ENCODE measurements around the gene MRPL44. TPM values are rescaled to one million over a fixed set of nuclear protein-coding genes. Genes with fewer than 3 reads are reported as not detected.

Gene MRPL44
- total and polyA plus RNA-seq, 2 of the 13 experiments (the other 11 are each of a cell fraction or from before 2014, with no cell fraction given), result 38.4 to 78.0 TPM

DNA sequence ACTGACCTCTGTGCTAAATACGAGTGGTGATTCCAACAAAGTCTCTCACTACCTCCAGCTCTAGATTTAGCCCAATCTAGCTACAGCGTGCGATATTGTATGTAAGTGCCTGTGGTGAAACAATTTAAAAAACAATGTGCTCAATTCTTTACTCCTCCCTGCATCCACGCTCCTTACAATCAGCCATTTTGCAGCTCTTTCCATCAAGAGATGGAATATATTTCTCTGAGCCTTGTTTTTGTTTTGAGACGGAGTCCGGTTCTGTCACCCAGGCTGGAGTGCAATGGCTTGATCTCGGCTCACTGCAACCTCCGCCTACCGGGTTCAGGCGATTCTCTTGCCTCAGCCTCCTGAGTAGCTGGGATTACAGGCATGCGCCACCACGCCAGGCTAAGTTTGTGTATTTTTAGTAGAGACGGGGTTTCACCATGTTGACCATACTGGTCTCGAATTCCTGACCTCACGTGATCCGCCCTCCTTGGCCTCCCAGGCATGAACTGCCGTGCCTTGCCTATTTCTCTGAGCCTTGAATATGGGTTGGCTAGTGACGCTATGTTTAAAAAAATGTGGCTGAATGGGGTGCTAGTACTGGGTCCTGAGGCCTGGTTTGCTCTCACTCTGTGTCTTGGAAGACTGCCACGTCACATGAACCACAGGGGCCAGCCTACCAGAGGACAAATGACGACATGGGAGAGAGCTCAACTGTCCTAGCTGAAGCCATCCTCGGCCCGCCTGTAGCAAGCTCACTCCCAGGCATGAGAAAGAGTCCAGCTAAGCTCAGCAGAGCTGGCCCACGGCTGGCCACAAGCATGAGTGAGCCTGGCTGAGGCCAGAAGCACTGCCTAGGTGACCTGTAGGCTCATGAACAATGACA lies 26.9 kb upstream of the MRPL44 start (continued):
- TF ChIP-seq, protein P1, sequence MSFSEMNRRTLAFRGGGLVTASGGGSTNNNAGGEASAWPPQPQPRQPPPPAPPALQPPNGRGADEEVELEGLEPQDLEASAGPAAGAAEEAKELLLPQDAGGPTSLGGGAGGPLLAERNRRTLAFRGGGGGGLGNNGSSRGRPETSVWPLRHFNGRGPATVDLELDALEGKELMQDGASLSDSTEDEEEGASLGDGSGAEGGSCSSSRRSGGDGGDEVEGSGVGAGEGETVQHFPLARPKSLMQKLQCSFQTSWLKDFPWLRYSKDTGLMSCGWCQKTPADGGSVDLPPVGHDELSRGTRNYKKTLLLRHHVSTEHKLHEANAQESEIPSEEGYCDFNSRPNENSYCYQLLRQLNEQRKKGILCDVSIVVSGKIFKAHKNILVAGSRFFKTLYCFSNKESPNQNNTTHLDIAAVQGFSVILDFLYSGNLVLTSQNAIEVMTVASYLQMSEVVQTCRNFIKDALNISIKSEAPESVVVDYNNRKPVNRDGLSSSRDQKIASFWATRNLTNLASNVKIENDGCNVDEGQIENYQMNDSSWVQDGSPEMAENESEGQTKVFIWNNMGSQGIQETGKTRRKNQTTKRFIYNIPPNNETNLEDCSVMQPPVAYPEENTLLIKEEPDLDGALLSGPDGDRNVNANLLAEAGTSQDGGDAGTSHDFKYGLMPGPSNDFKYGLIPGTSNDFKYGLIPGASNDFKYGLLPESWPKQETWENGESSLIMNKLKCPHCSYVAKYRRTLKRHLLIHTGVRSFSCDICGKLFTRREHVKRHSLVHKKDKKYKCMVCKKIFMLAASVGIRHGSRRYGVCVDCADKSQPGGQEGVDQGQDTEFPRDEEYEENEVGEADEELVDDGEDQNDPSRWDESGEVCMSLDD (CRISPR knock-in tag; IDR thresholded peaks at IDR 0.05; ENCODE audit: borderline replicate concordance), result peak; percentile 90; the same call in 1 of the 2 replicates
- TF ChIP-seq MYNN (CRISPR knock-in tag; IDR thresholded peaks at IDR 0.05; ENCODE audit: low read depth) (peak; percentile 72; the same call in 1 of the 2 replicates), ZNF101 (CRISPR knock-in tag; IDR thresholded peaks at IDR 0.05; ENCODE audit: borderline replicate concordance, low read depth) (no peak), ZNF839 (CRISPR knock-in tag; IDR thresholded peaks at IDR 0.05; ENCODE audit: borderline replicate concordance) (peak; percentile 73; the same call in 1 of the 2 replicates), ZHX1 (CRISPR knock-in tag; IDR thresholded peaks at IDR 0.05; ENCODE audit: low read depth) (peak; percentile 97), ZNF34 (CRISPR knock-in tag; IDR thresholded peaks at IDR 0.05; ENCODE audit: borderline replicate concordance) (peak; percentile 86; the same call in 1 of the 2 replicates), ZNF292 (CRISPR knock-in tag; IDR thresholded peaks at IDR 0.05; ENCODE audit: borderline replicate concordance, low read depth) (peak; percentile 95), KLF16 (CRISPR knock-in tag; IDR thresholded peaks at IDR 0.05) (peak in 1 of 2 experiments; percentile 75; a peak in 1 of 4 replicates), UBTF (CRISPR knock-in tag; IDR thresholded peaks at IDR 0.05) (peak; percentile 89), RELA (CRISPR knock-in tag; IDR thresholded peaks at IDR 0.05) (0 out of 2 replicates have a peak, but pooled peaks have one; percentile 13), MXD4 (CRISPR knock-in tag; IDR thresholded peaks at IDR 0.05) (peak; percentile 71), LRRFIP1 (CRISPR knock-in tag; conservative IDR thresholded peaks at IDR 0.05) (no peak), DMAP1 (CRISPR knock-in tag; IDR thresholded peaks at IDR 0.05) (peak; percentile 95)
- TF ChIP-seq, protein P2, sequence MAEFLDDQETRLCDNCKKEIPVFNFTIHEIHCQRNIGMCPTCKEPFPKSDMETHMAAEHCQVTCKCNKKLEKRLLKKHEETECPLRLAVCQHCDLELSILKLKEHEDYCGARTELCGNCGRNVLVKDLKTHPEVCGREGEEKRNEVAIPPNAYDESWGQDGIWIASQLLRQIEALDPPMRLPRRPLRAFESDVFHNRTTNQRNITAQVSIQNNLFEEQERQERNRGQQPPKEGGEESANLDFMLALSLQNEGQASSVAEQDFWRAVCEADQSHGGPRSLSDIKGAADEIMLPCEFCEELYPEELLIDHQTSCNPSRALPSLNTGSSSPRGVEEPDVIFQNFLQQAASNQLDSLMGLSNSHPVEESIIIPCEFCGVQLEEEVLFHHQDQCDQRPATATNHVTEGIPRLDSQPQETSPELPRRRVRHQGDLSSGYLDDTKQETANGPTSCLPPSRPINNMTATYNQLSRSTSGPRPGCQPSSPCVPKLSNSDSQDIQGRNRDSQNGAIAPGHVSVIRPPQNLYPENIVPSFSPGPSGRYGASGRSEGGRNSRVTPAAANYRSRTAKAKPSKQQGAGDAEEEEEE (CRISPR knock-in tag; IDR thresholded peaks at IDR 0.05; ENCODE audit: borderline replicate concordance), result no peak

Measured in HepG2 (cell line).